Gastroesophageal sphincter (tissue), 4 donors: ENCODE measurements around the gene PCP2. TPM values are rescaled to one million over a fixed set of nuclear protein-coding genes. Genes with fewer than 3 reads are reported as not detected.
"Not testable (repeated sequence)": the region's sequence is repeated elsewhere in the genome, so short reads cannot be mapped to it uniquely, and the experiment has no call there.

ENCODE experiments used
- ATAC-seq: fragments of 150-250 bp; one replicate; pipeline ENCODE4 v1.9.1; 2016; ENCODE audit warnings: mild to moderate bottlenecking, moderate library complexity
- H3K27ac ChIP-seq, 4 donors: fragments of 200-600 bp; sonication (generic) in 3 of 4; 1 replicate in 3 of 4; 2 replicates in 1 of 4; pipeline ENCODE4 v1.5.1; 2016 to 2019
- H3K27me3 ChIP-seq: fragments of 200-600 bp; sonication (generic); one replicate; pipeline ENCODE4 v1.5.1; 2019
- H3K36me3 ChIP-seq, 2 donors: fragments of 200-600 bp; sonication (generic); one replicate each; pipeline ENCODE4 v1.5.1; 2019; ENCODE audit warnings: control low read depth in 1 of 2
- H3K4me1 ChIP-seq, 3 donors: fragments of 200-600 bp; sonication (generic); 1 replicate in 2 of 3; 2 replicates in 1 of 3; pipeline ENCODE4 v1.5.1; 2016 to 2019; ENCODE audit warnings: control low read depth in 2 of 3
- H3K4me3 ChIP-seq, 2 donors: fragments of 200-600 bp; sonication (generic); one replicate each; pipeline ENCODE4 v1.5.1; 2019; ENCODE audit warnings: mild to moderate bottlenecking in 1 of 2, moderate library complexity in 1 of 2
- H3K9me3 ChIP-seq, 3 donors: fragments of 200-600 bp; sonication (generic); one replicate each; pipeline ENCODE4 v1.5.1; 2017 to 2019; ENCODE audit warnings: control low read depth in 2 of 3
- CTCF ChIP-seq, 4 experiments: fragments of 200-600 bp in 2 of 4; fragments of 450-650 bp in 2 of 4; sonication (generic) in 1 of 4; IDR thresholded peaks; one replicate each; pipeline ENCODE4 v1.5.1; 2017 to 2019; ENCODE audit warnings: antibody characterized with exemption in 4 of 4, mild to moderate bottlenecking in 2 of 4, moderate library complexity in 2 of 4
- EP300 ChIP-seq: sonication (generic); formaldehyde crosslinking; IDR thresholded peaks from one replicate; pipeline ENCODE4 v1.6.1; 2017; ENCODE audit warnings: antibody characterized with exemption, mild to moderate bottlenecking
- POLR2A ChIP-seq, 2 donors: fragments of 450-650 bp; IDR thresholded peaks; one replicate each; pipeline ENCODE4 v1.6.1; 2017; ENCODE audit warnings: antibody characterized with exemption in 2 of 2, mild to moderate bottlenecking in 2 of 2, moderate library complexity in 1 of 2
- POLR2AphosphoS5 ChIP-seq: sonication (generic); formaldehyde crosslinking; IDR thresholded peaks from one replicate; pipeline ENCODE4 v1.6.1; 2017; ENCODE audit warnings: antibody characterized with exemption
- WGBS, 2 donors: methylation state at CpG; one replicate each; pipeline ENCODE4 v1.1.5; 2018; ENCODE audit warnings: low coverage in 1 of 2; 5-methylcytosine and 5-hydroxymethylcytosine counted together
- total RNA-seq, 4 donors: library from RNA; depleted of rRNA; stranded (reverse); fragments of >200 nt; gene quantifications; one replicate each; pipeline ENCODE4 v1.1.0, GENCODE V29; 2016

The PCP2 gene
- total RNA-seq, 4 donors from 2014 or later, result not detected

GRCh38 chr19:7645656-7646425 is 12.3 kb upstream of the PCP2 start:
- 45 to 67% methylated on average over 7 to 15 of the region's 20 CpGs for WGBS, 2 donors

GRCh38 chr19:7645163-7645562 is 11.6 kb upstream of the PCP2 start:
- no peaks in the 10 kb centered on the region for H3K9me3 ChIP-seq
- 87% methylated on average over 6 of the region's 14 CpGs; no CpG with 5 or more reads in 1 of the 2 donors for WGBS, 2 donors
- no peaks in the 10 kb centered on the region for H3K36me3 ChIP-seq
- no peaks in the 10 kb centered on the region for H3K4me1 ChIP-seq
- H3K4me3 ChIP-seq, result no peak overlapping the region
- no peak for TF ChIP-seq CTCF (IDR thresholded peaks at IDR 0.05)
- no peak for TF ChIP-seq POLR2A (IDR thresholded peaks at IDR 0.05)
- TF ChIP-seq EP300, result no peak
- TF ChIP-seq POLR2AphosphoS5, result no peak
- peaks cover 98% of the 10 kb centered on the region for H3K27me3 ChIP-seq
- no peak overlapping the region for H3K27ac ChIP-seq
- no peak for ATAC-seq

More at GRCh38 chr19:7645656-7646425, 12.3 kb upstream of the PCP2 start:
- no peak for TF ChIP-seq POLR2A (IDR thresholded peaks at IDR 0.05)
- TF ChIP-seq CTCF (IDR thresholded peaks at IDR 0.05), result no peak
- no peak for TF ChIP-seq POLR2AphosphoS5
- no peak for TF ChIP-seq EP300
- Histone ChIP-seq H3K36me3 (no peaks in the 10 kb centered on the region), H3K4me1 (no peaks in the 10 kb centered on the region), H3K9me3 (no peaks in the 10 kb centered on the region), H3K27ac (no peak overlapping the region), H3K27me3 (peaks cover 98% of the 10 kb centered on the region), H3K4me3 (no peak overlapping the region)
- no peak for ATAC-seq

GRCh38 chr19:7644550-7644877 is 11.0 kb upstream of the PCP2 start:
- H3K4me3 ChIP-seq, result no peak overlapping the region
- no peaks in the 10 kb centered on the region for H3K4me1 ChIP-seq
- ATAC-seq, result no peak
- WGBS, 2 donors, result 93 to 95% methylated on average over 3 to 4 of the region's 20 CpGs
- peaks cover 96% of the 10 kb centered on the region for H3K27me3 ChIP-seq
- TF ChIP-seq POLR2AphosphoS5 (no peak), EP300 (no peak), CTCF (IDR thresholded peaks at IDR 0.05) (no peak), POLR2A (IDR thresholded peaks at IDR 0.05) (no peak)
- no peaks in the 10 kb centered on the region for H3K36me3 ChIP-seq
- no peak overlapping the region for H3K27ac ChIP-seq
- no peaks in the 10 kb centered on the region for H3K9me3 ChIP-seq

- H3K27ac ChIP-seq, H3K9me3 ChIP-seq, H3K4me1 ChIP-seq, H3K4me3 ChIP-seq, ATAC-seq, H3K36me3 ChIP-seq: not testable (repeated sequence)
- H3K27me3 ChIP-seq, result peaks cover 96% of the 10 kb centered on the region
- WGBS, 2 donors, result 37 to 67% methylated on average over 6 to 9 of the region's 10 CpGs
Observed at GRCh38 chr19:7643629-7644549, 10.4 kb upstream of the PCP2 start.

GRCh38 chr19:7643031-7643415 is 9.5 kb upstream of the PCP2 start:
- H3K9me3 ChIP-seq, result no peaks in the 10 kb centered on the region
- no peak overlapping the region for H3K27ac ChIP-seq
- TF ChIP-seq CTCF (IDR thresholded peaks at IDR 0.05), result no peak
- TF ChIP-seq POLR2A (IDR thresholded peaks at IDR 0.05), result no peak
- TF ChIP-seq POLR2AphosphoS5, result no peak
- no peak for TF ChIP-seq EP300
- no peaks in the 10 kb centered on the region for H3K4me1 ChIP-seq
- ATAC-seq, result no peak
- H3K4me3 ChIP-seq, result no peak overlapping the region
- WGBS, 2 donors, result 93 to 100% methylated on average over 2 to 3 of the region's 8 CpGs
- H3K36me3 ChIP-seq, result no peaks in the 10 kb centered on the region
- peaks cover 99% of the 10 kb centered on the region for H3K27me3 ChIP-seq
